K562 (cell line): ENCODE results near the gene THAP6. TPM values are rescaled to one million over a fixed set of nuclear protein-coding genes. Genes with fewer than 3 reads are reported as not detected.
A peak's percentile ranks its signal among the peaks of the same experiment; 100 is the strongest.
"Not testable (repeated sequence)": the region's sequence is repeated elsewhere in the genome, so short reads cannot be mapped to it uniquely, and the experiment has no call there.

Experiments used
- ATAC-seq: fragments of 200-7000 bp; cut with Tn5 transposase; 3 replicates; pipeline ENCODE4 v1.9.1; 2020; ENCODE audit warnings: moderate library complexity
- BruUV-seq: library from RNA; stranded (reverse); fragments of 400-500 nt; replicated peaks from 2 replicates; lab custom pipeline; 2021; lab: Mats Ljungman, UMichigan
- CTCF ChIA-PET: fragments of 300-600 bp; formaldehyde crosslinking; extraction: SDS; loops from one replicate; lab custom pipeline; 2021; ENCODE audit warnings: low intra/inter-chr PET ratio; lab: Yijun Ruan, JAX
- POLR2A ChIA-PET: fragments of 300-600, 350-650 bp; sonication (Branson Sonifier 250); formaldehyde crosslinking; extraction: SDS; loops from one replicate; lab custom pipeline; 2021; ENCODE audit warnings: antibody characterized with exemption, inconsistent platforms; lab: Yijun Ruan, JAX
- DNase-seq, 4 experiments: peaks; one replicate each; pipeline versions ENCODE4 v3.0.0 to v3.0.0-alpha.2; 2011 to 2018; ENCODE audit warnings: low spot score in 3 of 4, mixed read lengths in 3 of 4; ENCODE audit errors: extremely low read depth in 1 of 4
- FAIRE-seq: peaks from 2 replicates; lab custom pipeline; 2011; peaks lifted over from hg19 to GRCh38; lab: Jason Lieb, UNC
- H2AFZ ChIP-seq: 2 replicates; pipeline ENCODE4 v1.6.0; 2011; ENCODE audit warnings: low read depth, low read length, control low read depth, inconsistent platforms
- H3K27ac ChIP-seq: fragments of 200-600 bp; 3 replicates; pipeline ENCODE4 v1.8.0; 2011; ENCODE audit warnings: low read depth, mild to moderate bottlenecking, control low read depth, inconsistent platforms, low read length, moderate library complexity, mixed read lengths; ENCODE audit errors: extremely low read depth
- H3K27me3 ChIP-seq, 2 experiments: fragments of 300-600 bp in 1 of 2; 2 replicates in 1 of 2; 3 replicates in 1 of 2; pipeline versions ENCODE4 v1.6.0 to v1.8.0; 2011; ENCODE audit warnings: inconsistent platforms in 2 of 2, low read length in 2 of 2, mild to moderate bottlenecking in 1 of 2, mixed read lengths in 1 of 2, moderate library complexity in 1 of 2; ENCODE audit not compliant: control insufficient read depth in 2 of 2, insufficient read depth in 2 of 2
- H3K36me3 ChIP-seq: fragments of 300-600 bp; 3 replicates; pipeline ENCODE4 v1.8.0; 2011; ENCODE audit warnings: mild to moderate bottlenecking, low read length, inconsistent platforms; ENCODE audit not compliant: control insufficient read depth, insufficient read depth
- H3K4me1 ChIP-seq, 2 experiments: fragments of 200-600 bp in 1 of 2; replicated peaks in 1 of 2; 2 replicates in 1 of 2; 3 replicates in 1 of 2; pipeline versions ENCODE4 v1.5.1 to v1.8.0; 2011; ENCODE audit warnings: inconsistent platforms in 2 of 2, low read length in 2 of 2, mild to moderate bottlenecking in 1 of 2, mixed read lengths in 1 of 2, moderate library complexity in 1 of 2; ENCODE audit not compliant: control insufficient read depth in 2 of 2, insufficient read depth in 2 of 2
- H3K4me2 ChIP-seq: 2 replicates; pipeline ENCODE4 v1.6.1; 2011; ENCODE audit warnings: low read length, control low read depth, inconsistent platforms, mixed read lengths; ENCODE audit not compliant: insufficient read depth
- H3K4me3 ChIP-seq: fragments of 200-600 bp; sonication (generic), shearing (Covaris generic); 2 replicates; pipeline ENCODE4 v1.5.1; 2016; ENCODE audit warnings: control low read depth, inconsistent platforms
- H3K79me2 ChIP-seq: fragments of 200-600 bp; 3 replicates; pipeline ENCODE4 v1.8.0; 2011; ENCODE audit warnings: low read length, inconsistent platforms; ENCODE audit not compliant: control insufficient read depth, insufficient read depth
- H3K9ac ChIP-seq, 2 experiments: 2 replicates each; pipeline versions ENCODE4 v1.6.0 to v1.6.1; 2011; ENCODE audit warnings: low read depth in 2 of 2, low read length in 2 of 2, control low read depth in 1 of 2, inconsistent platforms in 1 of 2, mild to moderate bottlenecking in 1 of 2, mixed read lengths in 1 of 2; ENCODE audit not compliant: insufficient read depth in 1 of 2
- H3K9me1 ChIP-seq: one replicate; pipeline ENCODE4 v1.6.0; 2011; ENCODE audit warnings: inconsistent platforms, mild to moderate bottlenecking, low read length, moderate library complexity; ENCODE audit not compliant: control insufficient read depth, insufficient read depth
- H3K9me3 ChIP-seq: replicated peaks from 2 replicates; pipeline ENCODE4 v1.5.1; 2011; ENCODE audit warnings: low read depth, low read length, inconsistent platforms; ENCODE audit not compliant: control insufficient read depth, insufficient read depth
- H4K20me1 ChIP-seq: replicated peaks from 2 replicates; pipeline ENCODE4 v1.6.1; 2011; ENCODE audit warnings: low read length, inconsistent platforms, mixed read lengths; ENCODE audit not compliant: control insufficient read depth, insufficient read depth
- NFIC ChIP-seq: fragments of 450-650 bp; IDR thresholded peaks from 2 replicates; pipeline ENCODE4 v1.6.1; 2017; ENCODE audit warnings: mild to moderate bottlenecking, inconsistent platforms
- POU5F1 ChIP-seq: fragments of 150-350 bp; IDR thresholded peaks from 2 replicates; pipeline ENCODE4 v1.6.1; 2014; ENCODE audit warnings: borderline replicate concordance, low read length, low read depth, mild to moderate bottlenecking; ENCODE audit not compliant: partially characterized antibody
- TRIM24 ChIP-seq, 2 experiments: fragments of 450-650 bp; IDR thresholded peaks; 2 replicates each; pipeline ENCODE4 v1.6.1; 2016
- ZNF347 ChIP-seq: fragments of 450-650 bp; formaldehyde crosslinking; IDR thresholded peaks from 2 replicates; pipeline ENCODE4 v1.4.0; 2020; ENCODE audit warnings: low read depth, mild to moderate bottlenecking, moderate library complexity
- WGBS: fragments of 100-300 bp; shearing (Covaris generic); methylation state at CpG from one replicate; pipeline ENCODE4 v1.1.6; 2016; ENCODE audit warnings: low coverage, mixed read lengths; ENCODE audit not compliant: insufficient coverage; ENCODE audit errors: missing lambda C conversion rate; 5-methylcytosine and 5-hydroxymethylcytosine counted together
- in situ Hi-C: fragments of 300-500 bp; cut with MboI; formaldehyde crosslinking; loops from 4 replicates; pipeline ENCODE4 v1.15.0; 2018; ENCODE audit warnings: inconsistent platforms, mixed read lengths
- intact Hi-C: fragments of 100-400 bp; cut with micrococcal nuclease; formaldehyde crosslinking; loops from 2 replicates; pipeline ENCODE4 v1.14.2; 2022
- polyA plus RNA-seq, 8 experiments: library from polyadenylated mRNA; depleted of rRNA in 4 of 8; stranded (reverse) in 5 of 8; unstranded in 3 of 8; fragments of >200 nt; fragmentation: Nextera tagmentation in 2 of 8; fragmentation: Illumina TruSeq in 1 of 8; extraction: Ambion mirVana in 2 of 8; extraction: Trizol in 1 of 8; gene quantifications; 2 replicates each; pipeline versions ENCODE4 v1.2.1 to v1.2.3, GENCODE V29; 2011 to 2014; ENCODE audit warnings: inconsistent platforms in 1 of 8, missing spikeins in 1 of 8
- total RNA-seq, 7 experiments: library from RNA; depleted of rRNA in 6 of 7; stranded (reverse); fragments of >200 nt in 6 of 7; fragmentation: Illumina TruSeq in 2 of 7; extraction: Trizol in 2 of 7; gene quantifications; 2 replicates each; pipeline versions ENCODE4 v1.2.1 to v1.2.3, GENCODE V29; 2011 to 2021; ENCODE audit warnings: low replicate concordance in 1 of 7
- TF ChIP-seq, protein P1 (sequence below): sonication (generic); formaldehyde crosslinking; IDR thresholded peaks from 2 replicates; pipeline ENCODE4 v1.8.0; 2023; ENCODE audit warnings: mild to moderate bottlenecking, missing genetic modification reagents

The THAP6 gene
- total and polyA plus RNA-seq, 9 of the 15 experiments (the other 6 are each of a cell fraction or from before 2014, with no cell fraction given) = 8.9 to 30.4 (median 17.3) TPM

DNA sequence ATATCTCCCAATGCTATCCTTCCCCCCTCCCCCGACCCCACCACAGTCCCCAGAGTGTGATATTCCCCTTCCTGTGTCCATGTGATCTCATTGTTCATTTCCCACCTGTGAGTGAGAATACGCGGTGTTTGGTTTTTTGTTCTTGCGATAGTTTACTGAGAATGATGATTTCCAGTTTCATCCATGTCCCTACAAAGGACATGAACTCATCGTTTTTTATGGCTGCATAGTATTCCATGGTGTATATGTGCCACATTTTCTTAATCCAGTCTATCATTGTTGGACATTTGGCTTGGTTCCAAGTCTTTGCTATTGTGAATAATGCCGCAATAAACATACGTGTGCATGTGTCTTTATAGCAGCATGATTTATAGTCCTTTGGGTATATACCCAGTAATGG lies 5.2 kb downstream of the THAP6 start:
- intact Hi-C loops, FAIRE-seq: not testable (repeated sequence)
- 77% methylated on average over 2 of the region's 7 CpGs for WGBS

DNA sequence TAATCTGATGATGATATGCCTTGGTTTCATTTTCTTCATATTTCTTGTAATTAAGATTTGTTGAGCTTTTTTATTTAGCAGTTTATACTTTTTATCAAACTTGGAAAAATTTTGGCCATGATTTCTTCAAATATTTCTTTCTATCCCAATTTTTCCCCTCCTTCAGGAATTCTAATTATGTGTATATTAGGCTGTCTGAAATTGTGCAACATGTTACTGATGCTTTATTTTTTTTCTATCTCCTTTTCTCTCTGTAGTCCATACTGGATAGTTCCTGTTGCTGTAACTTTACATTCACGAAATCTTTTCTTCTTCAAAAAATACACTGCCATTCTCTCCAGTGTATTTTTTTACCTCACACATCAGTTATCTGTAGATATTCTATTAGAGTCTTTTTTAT lies 10.8 kb downstream of the THAP6 start:
- in situ Hi-C loops = no loop called here
- Histone ChIP-seq H3K27ac (no peak overlapping the region), H3K4me2 (no peak overlapping the region), H3K4me1 (no peaks in the 10 kb centered on the region), H3K9ac (0 out of 4 replicates have a peak overlapping the region, but pooled peaks of 1 of the 2 experiments have one; percentile 54), H2AFZ (no peak overlapping the region), H3K9me3 (no peaks in the 10 kb centered on the region; the same call in 1 of the 2 replicates), H3K4me3 (no peak overlapping the region), H3K36me3 (peaks cover 64% of the 10 kb centered on the region), H3K79me2 (no peaks in the 10 kb centered on the region), H4K20me1 (no peaks in the 10 kb centered on the region), H3K9me1 (no peaks in the 10 kb centered on the region)
- ChIA-PET CTCF (no interaction called here), POLR2A (interaction anchor here (1.8 kb wide), 1 partner anchor 13 kb away, joined by 6 read pairs; no protein-coding TSS in a partner anchor)
- ATAC-seq (no peak), DNase-seq (no peak)
- no TSS peak for BruUV-seq
- intact Hi-C loops = no loop called here
- TF ChIP-seq, protein P1, sequence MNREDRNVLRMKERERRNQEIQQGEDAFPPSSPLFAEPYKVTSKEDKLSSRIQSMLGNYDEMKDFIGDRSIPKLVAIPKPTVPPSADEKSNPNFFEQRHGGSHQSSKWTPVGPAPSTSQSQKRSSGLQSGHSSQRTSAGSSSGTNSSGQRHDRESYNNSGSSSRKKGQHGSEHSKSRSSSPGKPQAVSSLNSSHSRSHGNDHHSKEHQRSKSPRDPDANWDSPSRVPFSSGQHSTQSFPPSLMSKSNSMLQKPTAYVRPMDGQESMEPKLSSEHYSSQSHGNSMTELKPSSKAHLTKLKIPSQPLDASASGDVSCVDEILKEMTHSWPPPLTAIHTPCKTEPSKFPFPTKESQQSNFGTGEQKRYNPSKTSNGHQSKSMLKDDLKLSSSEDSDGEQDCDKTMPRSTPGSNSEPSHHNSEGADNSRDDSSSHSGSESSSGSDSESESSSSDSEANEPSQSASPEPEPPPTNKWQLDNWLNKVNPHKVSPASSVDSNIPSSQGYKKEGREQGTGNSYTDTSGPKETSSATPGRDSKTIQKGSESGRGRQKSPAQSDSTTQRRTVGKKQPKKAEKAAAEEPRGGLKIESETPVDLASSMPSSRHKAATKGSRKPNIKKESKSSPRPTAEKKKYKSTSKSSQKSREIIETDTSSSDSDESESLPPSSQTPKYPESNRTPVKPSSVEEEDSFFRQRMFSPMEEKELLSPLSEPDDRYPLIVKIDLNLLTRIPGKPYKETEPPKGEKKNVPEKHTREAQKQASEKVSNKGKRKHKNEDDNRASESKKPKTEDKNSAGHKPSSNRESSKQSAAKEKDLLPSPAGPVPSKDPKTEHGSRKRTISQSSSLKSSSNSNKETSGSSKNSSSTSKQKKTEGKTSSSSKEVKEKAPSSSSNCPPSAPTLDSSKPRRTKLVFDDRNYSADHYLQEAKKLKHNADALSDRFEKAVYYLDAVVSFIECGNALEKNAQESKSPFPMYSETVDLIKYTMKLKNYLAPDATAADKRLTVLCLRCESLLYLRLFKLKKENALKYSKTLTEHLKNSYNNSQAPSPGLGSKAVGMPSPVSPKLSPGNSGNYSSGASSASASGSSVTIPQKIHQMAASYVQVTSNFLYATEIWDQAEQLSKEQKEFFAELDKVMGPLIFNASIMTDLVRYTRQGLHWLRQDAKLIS (CRISPR knock-in tag) = no peak
- TF ChIP-seq TRIM24 (IDR thresholded peaks at IDR 0.05) (no peak), POU5F1 (no peak), ZNF347 (CRISPR knock-in tag) (no peak)
- TF ChIP-seq, all 486 proteins: peak for 0
- 83% methylated on average over 1 of the region's 1 CpG for WGBS
- H3K27me3 ChIP-seq = no peaks in the 10 kb centered on the region
- FAIRE-seq = no peak

More for the DNA sequence above, 5.2 kb downstream of the THAP6 start:
- H3K9me1 ChIP-seq, ATAC-seq, POLR2A ChIA-PET, BruUV-seq, H3K4me2 ChIP-seq, H4K20me1 ChIP-seq, CTCF ChIA-PET, H3K4me1 ChIP-seq, DNase-seq, H3K27me3 ChIP-seq, in situ Hi-C loops, H3K9me3 ChIP-seq, H3K9ac ChIP-seq, H3K27ac ChIP-seq, H3K4me3 ChIP-seq, H2AFZ ChIP-seq: not testable (repeated sequence)
- TF ChIP-seq NFIC = peak; percentile 65
- H3K36me3 ChIP-seq = peaks cover 45% of the 10 kb centered on the region
- peaks cover 17% of the 10 kb centered on the region for H3K79me2 ChIP-seq
